Upper lobe of right lung (tissue), 1 donor: Measurements from ENCODE around the gene PHLPP1. TPM values are rescaled to one million over a fixed set of nuclear protein-coding genes. Genes with fewer than 3 reads are reported as not detected.

Source experiments
- ATAC-seq: fragments of 200-7000 bp; cut with Tn5 transposase; one replicate; pipeline ENCODE4 v1.9.1; 2020; ENCODE audit warnings: mild to moderate bottlenecking, moderate library complexity
- DNase-seq: peaks from one replicate; pipeline ENCODE4 v3.0.0-alpha.2; 2020
- H3K27ac ChIP-seq: fragments of 200-600 bp; one replicate; pipeline ENCODE4 v1.8.0; 2022
- H3K27me3 ChIP-seq: fragments of 200-600 bp; one replicate; pipeline ENCODE4 v1.8.0; 2022; ENCODE audit warnings: mild to moderate bottlenecking
- H3K36me3 ChIP-seq: fragments of 200-600 bp; one replicate; pipeline ENCODE4 v1.8.0; 2022
- H3K4me1 ChIP-seq: fragments of 200-600 bp; one replicate; pipeline ENCODE4 v1.8.0; 2022
- H3K4me3 ChIP-seq: fragments of 200-600 bp; one replicate; pipeline ENCODE4 v1.8.0; 2022; ENCODE audit warnings: mild to moderate bottlenecking
- H3K9me3 ChIP-seq: fragments of 200-600 bp; one replicate; pipeline ENCODE4 v1.8.0; 2022
- intact Hi-C: fragments of 100-400 bp; cut with DNase I; formaldehyde crosslinking; loops from one replicate; pipeline ENCODE4 v1.11.0; 2022
- total RNA-seq: library from RNA; stranded (reverse); fragmentation: NEBNext Ultra II Directional; extraction: Animal tissue kit (Norgen Biotek cat#: 25700); gene quantifications from one replicate; pipeline ENCODE4 v1.2.1, GENCODE V29; 2021
- TF ChIP-seq, protein P1 (sequence below): fragments of 200-600 bp; IDR thresholded peaks from one replicate; pipeline ENCODE4 v1.8.0; 2022; ENCODE audit warnings: antibody characterized with exemption
- donor health status: DM: no; HTN: yes; CAD: no; lungs with severe emphysema.

PHLPP1 gene
- total RNA-seq, 1 donor from 2014 or later = 11.9 TPM

DNA sequence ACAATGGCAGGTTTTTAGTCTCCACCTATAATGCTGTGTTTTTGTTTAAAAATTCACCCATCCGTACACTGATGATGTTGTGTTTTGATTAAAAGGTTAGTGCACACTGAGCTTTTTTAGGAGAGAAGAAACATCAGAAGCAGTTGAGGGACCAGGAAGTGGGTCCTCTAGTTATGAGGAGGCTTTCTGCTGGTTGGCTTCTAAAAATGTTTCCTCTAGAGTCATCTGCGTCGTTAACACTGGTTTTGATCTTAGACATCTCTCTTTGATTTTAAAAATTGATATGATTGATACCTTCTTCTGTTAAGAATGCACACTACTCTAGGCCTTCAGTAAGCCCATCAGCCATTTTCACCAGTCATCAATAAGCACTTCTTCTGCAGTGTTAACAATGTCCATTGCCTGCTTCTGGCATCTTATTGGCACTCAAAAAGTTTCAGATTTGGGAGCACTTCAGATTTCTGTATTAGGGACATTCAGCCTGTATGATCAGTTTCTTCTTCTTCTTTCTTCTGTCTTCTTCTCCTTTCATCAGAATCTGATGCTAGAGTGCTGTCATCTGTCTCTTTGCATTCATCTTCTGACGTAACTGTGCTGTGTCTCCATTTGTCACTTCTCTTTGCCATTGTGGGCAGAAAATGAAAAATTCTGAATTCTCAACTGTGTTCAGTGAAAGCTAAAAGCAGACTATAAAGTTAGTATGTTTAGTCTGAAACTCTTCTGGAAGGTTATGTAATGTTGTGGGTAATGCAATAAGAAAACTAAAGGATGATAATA, 56.3 kb downstream of the PHLPP1 start:
- intact Hi-C loops = no loop called here
- no peak overlapping the region for H3K27ac ChIP-seq
- H3K4me3 ChIP-seq = no peak overlapping the region
- ATAC-seq = no peak
- no peaks in the 10 kb centered on the region for H3K4me1 ChIP-seq
- H3K9me3 ChIP-seq = no peaks in the 10 kb centered on the region
- no peaks in the 10 kb centered on the region for H3K36me3 ChIP-seq
- no peak for DNase-seq
- H3K27me3 ChIP-seq = no peaks in the 10 kb centered on the region
- TF ChIP-seq, protein P1, sequence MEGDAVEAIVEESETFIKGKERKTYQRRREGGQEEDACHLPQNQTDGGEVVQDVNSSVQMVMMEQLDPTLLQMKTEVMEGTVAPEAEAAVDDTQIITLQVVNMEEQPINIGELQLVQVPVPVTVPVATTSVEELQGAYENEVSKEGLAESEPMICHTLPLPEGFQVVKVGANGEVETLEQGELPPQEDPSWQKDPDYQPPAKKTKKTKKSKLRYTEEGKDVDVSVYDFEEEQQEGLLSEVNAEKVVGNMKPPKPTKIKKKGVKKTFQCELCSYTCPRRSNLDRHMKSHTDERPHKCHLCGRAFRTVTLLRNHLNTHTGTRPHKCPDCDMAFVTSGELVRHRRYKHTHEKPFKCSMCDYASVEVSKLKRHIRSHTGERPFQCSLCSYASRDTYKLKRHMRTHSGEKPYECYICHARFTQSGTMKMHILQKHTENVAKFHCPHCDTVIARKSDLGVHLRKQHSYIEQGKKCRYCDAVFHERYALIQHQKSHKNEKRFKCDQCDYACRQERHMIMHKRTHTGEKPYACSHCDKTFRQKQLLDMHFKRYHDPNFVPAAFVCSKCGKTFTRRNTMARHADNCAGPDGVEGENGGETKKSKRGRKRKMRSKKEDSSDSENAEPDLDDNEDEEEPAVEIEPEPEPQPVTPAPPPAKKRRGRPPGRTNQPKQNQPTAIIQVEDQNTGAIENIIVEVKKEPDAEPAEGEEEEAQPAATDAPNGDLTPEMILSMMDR = no peak

GRCh38 chr18:62772860-62773584, 57.7 kb downstream of the PHLPP1 start:
- Histone ChIP-seq H3K36me3 (no peaks in the 10 kb centered on the region), H3K27ac (no peak overlapping the region), H3K4me3 (no peak overlapping the region), H3K9me3 (no peaks in the 10 kb centered on the region), H3K27me3 (no peaks in the 10 kb centered on the region), H3K4me1 (no peaks in the 10 kb centered on the region)
- ATAC-seq (no peak), DNase-seq (no peak)
- intact Hi-C loops = no loop called here
- TF ChIP-seq, protein P1 = no peak

DNA sequence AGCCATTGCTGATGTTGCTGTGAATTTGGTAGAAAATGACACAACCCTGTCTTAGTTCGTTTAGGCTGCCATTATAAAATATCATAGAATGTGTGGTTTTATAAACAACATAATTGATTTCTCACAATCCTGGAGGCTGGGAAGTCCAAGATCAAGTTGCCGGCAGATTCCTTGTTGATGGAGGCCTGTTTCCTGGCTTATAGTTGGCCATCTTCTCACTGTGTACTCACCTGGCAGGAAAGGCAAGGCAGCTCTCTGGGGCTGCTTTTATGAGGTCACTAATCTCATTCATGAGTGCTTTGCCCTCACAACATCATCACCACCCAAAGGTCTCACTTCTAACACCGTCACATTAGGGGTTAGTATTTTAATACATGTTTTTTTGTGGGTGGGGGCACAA, 58.4 kb downstream of the PHLPP1 start:
- no peak for DNase-seq
- Histone ChIP-seq H3K4me1 (no peaks in the 10 kb centered on the region), H3K9me3 (no peaks in the 10 kb centered on the region), H3K27me3 (no peaks in the 10 kb centered on the region), H3K4me3 (no peak overlapping the region), H3K36me3 (no peaks in the 10 kb centered on the region), H3K27ac (no peak overlapping the region)
- intact Hi-C loops = no loop called here
- no peak for ATAC-seq
- TF ChIP-seq, protein P1 = no peak

- no peak overlapping the region for H3K4me3 ChIP-seq
- no peak for DNase-seq
- no peaks in the 10 kb centered on the region for H3K9me3 ChIP-seq
- TF ChIP-seq, protein P1 = no peak
- no peak overlapping the region for H3K27ac ChIP-seq
- intact Hi-C loops = no loop called here
- H3K27me3 ChIP-seq = no peaks in the 10 kb centered on the region
- no peak for ATAC-seq
- no peaks in the 10 kb centered on the region for H3K36me3 ChIP-seq
- no peaks in the 10 kb centered on the region for H3K4me1 ChIP-seq
Observed at GRCh38 chr18:62776024-62776570, 60.8 kb downstream of the PHLPP1 start.

- Histone ChIP-seq H3K36me3 (no peaks in the 10 kb centered on the region), H3K9me3 (no peaks in the 10 kb centered on the region), H3K27me3 (no peaks in the 10 kb centered on the region), H3K4me3 (no peak overlapping the region), H3K27ac (no peak overlapping the region), H3K4me1 (no peaks in the 10 kb centered on the region)
- DNase-seq (no peak), ATAC-seq (no peak)
- TF ChIP-seq, protein P1 = no peak
- intact Hi-C loops = no loop called here
Observed at GRCh38 chr18:62777814-62778213, 62.5 kb downstream of the PHLPP1 start.
